NCI-H1092 treated with DMSO at 0.1 percent for 48 hours (cell line): ENCODE data around the gene FANCF.

Experiments used
- DNase-seq: peaks from one replicate; lab custom pipeline; 2025; lab: John Stamatoyannopoulos, UW

Gene FANCF

GRCh38 chr11:22624742-22625447, 728 bp downstream of the FANCF start:
- peak; percentile 71 for DNase-seq

DNA sequence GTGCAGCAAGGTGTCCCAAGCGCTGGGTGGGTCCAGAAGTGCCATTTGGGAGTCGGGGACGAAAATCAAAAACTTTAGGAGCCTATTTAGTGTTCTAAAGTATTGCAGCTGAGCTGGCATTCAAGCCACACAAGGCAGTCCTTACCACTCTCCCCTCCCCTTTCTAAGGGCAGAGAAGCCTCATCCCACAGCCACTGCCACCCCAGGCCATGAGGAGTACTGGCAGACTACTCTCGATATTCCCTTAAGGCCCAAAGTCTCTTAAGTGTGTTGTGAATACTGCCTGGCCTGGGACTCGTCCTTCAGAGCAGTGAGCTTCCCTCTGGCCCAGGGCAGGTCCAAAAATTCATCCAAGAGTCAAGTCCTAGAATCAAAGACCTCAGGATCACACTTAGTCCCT, 7.8 kb downstream of the FANCF start:
- no peak for DNase-seq

DNA sequence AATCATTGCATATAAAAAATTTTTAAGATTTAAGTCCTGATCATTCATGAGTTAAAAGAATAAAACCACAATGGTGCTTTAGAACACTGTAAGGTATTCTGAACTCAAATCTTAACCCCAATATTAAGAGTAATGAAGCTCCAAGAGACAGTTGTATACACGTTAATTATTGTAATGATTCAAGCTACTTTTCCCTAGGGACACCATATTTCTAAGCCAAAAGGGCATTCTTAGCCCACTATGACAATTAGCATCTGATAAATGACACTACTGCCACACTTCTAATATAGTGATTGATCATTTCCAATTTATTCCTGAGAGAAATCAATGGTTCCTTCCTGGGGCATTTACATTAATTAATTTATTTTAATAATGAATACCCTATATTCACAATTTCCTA, 21.7 kb downstream of the FANCF start:
- no peak for DNase-seq

GRCh38 chr11:22602504-22602903, 23.1 kb downstream of the FANCF start:
- DNase-seq, result no peak

- DNase-seq, result no peak
These were observed 26.2 kb downstream of the FANCF start for GRCh38 chr11:22599458-22599857.

- no peak for DNase-seq
These were observed 28.6 kb downstream of the FANCF start for GRCh38 chr11:22597062-22597461.

DNA sequence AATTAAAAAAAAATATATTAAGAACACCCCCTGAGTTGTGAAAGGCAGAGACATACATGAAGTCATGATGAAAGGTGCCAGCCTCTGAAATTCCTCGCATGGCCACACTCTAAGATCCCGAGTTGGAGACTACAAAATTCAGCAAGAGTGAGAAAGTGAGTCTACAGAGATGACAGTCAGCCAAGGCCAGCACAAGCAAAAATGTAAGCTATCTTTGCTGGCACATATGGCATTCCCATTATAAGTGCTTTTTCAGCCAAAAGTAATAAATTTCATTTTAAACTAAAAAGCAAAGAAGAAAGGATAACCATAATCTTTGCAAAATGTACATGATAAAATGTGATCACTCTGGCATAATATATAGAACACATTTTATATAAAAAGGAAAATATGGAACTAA, 40.6 kb downstream of the FANCF start:
- DNase-seq, result no peak

GRCh38 chr11:22583963-22584492, 41.6 kb downstream of the FANCF start:
- DNase-seq, result no peak

DNA sequence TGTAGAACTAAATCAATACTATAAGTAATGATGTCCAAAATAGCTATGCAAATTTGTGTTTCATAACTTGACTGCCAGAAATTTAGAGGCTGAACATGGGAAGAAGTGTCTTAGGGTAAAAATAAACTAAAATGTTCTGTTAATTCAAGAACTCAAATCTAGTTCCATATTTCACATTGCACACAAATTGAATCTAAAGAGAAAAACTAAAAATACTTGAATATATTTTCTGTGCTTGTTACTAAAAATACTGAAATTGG, 43.5 kb downstream of the FANCF start:
- DNase-seq, result no peak

DNA sequence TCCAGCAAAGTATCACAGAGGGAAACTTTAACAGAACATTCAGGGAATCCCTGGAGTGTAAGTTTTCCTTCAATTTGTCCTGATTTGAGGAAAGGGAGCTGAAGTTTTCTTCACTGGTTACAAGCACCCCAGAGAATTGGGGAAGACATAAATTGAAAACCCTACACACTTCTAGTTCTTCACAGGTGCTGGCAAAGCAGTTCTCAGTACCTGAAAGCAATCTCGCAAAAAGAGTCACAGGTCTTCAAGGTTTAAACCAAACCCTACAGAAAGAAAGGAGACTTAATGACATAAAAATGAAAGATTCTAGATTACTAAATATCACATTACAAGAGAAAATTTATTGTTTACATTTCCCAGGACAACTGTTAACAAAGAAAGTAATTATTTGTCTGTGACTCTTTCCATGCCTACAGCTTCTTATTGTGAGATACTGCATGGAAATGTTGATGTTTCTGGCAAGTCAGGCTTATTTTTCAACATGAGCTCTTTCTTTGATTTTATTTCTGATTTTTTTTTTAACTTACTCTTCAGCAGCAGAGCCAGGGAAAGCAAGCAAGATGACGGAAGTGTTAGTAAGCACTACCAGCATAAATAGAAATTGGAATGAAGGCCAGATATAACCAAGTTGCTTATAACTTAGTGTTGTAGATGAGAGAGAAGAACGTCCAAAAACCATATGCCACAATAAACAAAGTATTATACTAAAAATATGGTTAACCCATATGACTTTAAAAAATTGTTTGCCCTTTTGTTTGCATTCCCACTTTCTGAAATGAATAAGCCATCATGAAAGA, 44.1 kb downstream of the FANCF start:
- DNase-seq, result no peak

DNA sequence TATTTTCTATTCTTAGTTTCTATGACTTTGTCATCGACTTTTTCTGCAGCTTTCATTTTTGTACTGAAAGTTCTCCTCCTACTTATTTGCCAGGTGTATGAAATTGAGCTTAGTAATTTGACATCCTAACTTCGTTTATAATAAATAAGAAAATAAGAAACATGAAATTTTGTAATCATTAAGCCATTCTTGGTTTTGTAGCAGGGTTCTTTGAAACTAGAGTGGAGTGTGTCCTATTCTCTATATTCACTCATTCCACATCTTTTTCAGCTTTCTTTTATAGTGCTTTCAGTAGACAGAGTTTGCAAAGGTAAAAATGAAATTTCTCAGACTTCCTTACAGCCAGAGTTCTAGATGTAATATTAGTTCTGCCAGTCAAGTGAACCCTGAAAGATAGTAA, 47.8 kb downstream of the FANCF start:
- no peak for DNase-seq
